PC-3 (cell line): ENCODE measurements around the gene PLEKHA5. TPM values are rescaled to one million over a fixed set of nuclear protein-coding genes. Genes with fewer than 3 reads are reported as not detected.

Source experiments
- ATAC-seq: fragments of 200-7000 bp; cut with Tn5 transposase; 2 replicates; pipeline ENCODE4 v1.9.1; 2020; ENCODE audit warnings: mild to moderate bottlenecking, moderate library complexity
- BruUV-seq: library from RNA; stranded (reverse); fragments of 400-500 nt; replicated peaks from 2 replicates; lab custom pipeline; 2021; lab: Mats Ljungman, UMichigan
- CTCF ChIA-PET: fragments of 300-600 bp; sonication (Branson Sonifier 250); formaldehyde crosslinking; loops from one replicate; lab custom pipeline; 2022; ENCODE audit warnings: antibody characterized with exemption; lab: Charles Lee
- POLR2A ChIA-PET: fragments of 300-600 bp; sonication (Branson Sonifier 250); formaldehyde crosslinking; loops from one replicate; lab custom pipeline; 2022; ENCODE audit warnings: antibody characterized with exemption; ENCODE audit not compliant: unreplicated experiment; lab: Charles Lee
- DNase-seq: peaks from one replicate; pipeline ENCODE4 v3.0.0-alpha.2; 2015
- H2AFZ ChIP-seq: fragments of 300-600 bp; sonication (generic); 2 replicates; pipeline ENCODE4 v1.6.0; 2016; ENCODE audit warnings: antibody characterized with exemption, low read length
- H3F3A ChIP-seq: fragments of 300-600 bp; sonication (generic); one replicate; pipeline ENCODE4 v1.6.0; 2017; ENCODE audit warnings: antibody characterized with exemption, low read length, control low read depth, mild to moderate bottlenecking; ENCODE audit not compliant: unreplicated experiment
- H3K27ac ChIP-seq: fragments of 300-600 bp; sonication (generic); 2 replicates; pipeline ENCODE4 v1.5.1; 2016; ENCODE audit warnings: mild to moderate bottlenecking, low read length
- H3K27me3 ChIP-seq: fragments of 300-600 bp; sonication (generic); 2 replicates; pipeline ENCODE4 v1.6.1; 2016; ENCODE audit warnings: low read length, mixed read lengths
- H3K36me3 ChIP-seq: fragments of 300-600 bp; sonication (generic); 2 replicates; pipeline ENCODE4 v1.6.1; 2016; ENCODE audit warnings: low read depth, mixed run types, low read length, mixed read lengths
- H3K4me1 ChIP-seq: fragments of 300-600 bp; sonication (generic); 2 replicates; pipeline ENCODE4 v1.5.1; 2016; ENCODE audit warnings: low read length; ENCODE audit not compliant: insufficient read depth
- H3K4me2 ChIP-seq: fragments of 300-600 bp; sonication (generic); 2 replicates; pipeline ENCODE4 v1.6.0; 2016; ENCODE audit warnings: low read length
- H3K4me3 ChIP-seq: fragments of 300-600 bp; sonication (generic); 2 replicates; pipeline ENCODE4 v1.5.1; 2016; ENCODE audit warnings: mild to moderate bottlenecking, low read length, mixed read lengths
- H3K79me2 ChIP-seq: fragments of 300-600 bp; sonication (generic); 2 replicates; pipeline ENCODE4 v1.6.1; 2017; ENCODE audit warnings: low read length, mixed read lengths
- H3K9ac ChIP-seq: fragments of 300-600 bp; sonication (generic); 2 replicates; pipeline ENCODE4 v1.6.0; 2016; ENCODE audit warnings: mild to moderate bottlenecking, low read length
- H3K9me2 ChIP-seq: fragments of 300-600 bp; sonication (generic); replicated peaks from 2 replicates; pipeline ENCODE4 v1.6.1; 2016; ENCODE audit warnings: mixed run types, low read length, mixed read lengths
- H3K9me3 ChIP-seq: fragments of 300-600 bp; sonication (generic); 2 replicates; pipeline ENCODE4 v1.6.1; 2016; ENCODE audit warnings: low read length, mixed read lengths
- H4K20me1 ChIP-seq: fragments of 300-600 bp; sonication (generic); 2 replicates; pipeline ENCODE4 v1.6.1; 2016; ENCODE audit warnings: low read length, mixed read lengths
- CTCF ChIP-seq: fragments of 300-600 bp; sonication (generic); conservative IDR thresholded peaks from 2 replicates; pipeline ENCODE4 v1.5.1; 2017; ENCODE audit warnings: antibody characterized with exemption, low read depth, mild to moderate bottlenecking, low read length
- EZH2 ChIP-seq: fragments of 300-600 bp; sonication (generic); IDR thresholded peaks from one replicate; pipeline ENCODE4 v1.6.1; 2017; ENCODE audit warnings: antibody characterized with exemption, mild to moderate bottlenecking, low read length; ENCODE audit not compliant: unreplicated experiment
- EZH2phosphoT487 ChIP-seq: fragments of 300-600 bp; sonication (generic); IDR thresholded peaks from 2 replicates; pipeline ENCODE4 v1.6.1; 2018; ENCODE audit warnings: mild to moderate bottlenecking, antibody characterized with exemption, low read length, borderline replicate concordance
- intact Hi-C: fragments of 100-400 bp; cut with micrococcal nuclease; formaldehyde crosslinking; loops from 2 replicates; pipeline ENCODE4 v1.9.0; 2023
- total RNA-seq: library from RNA; depleted of rRNA; stranded (reverse); fragments of >200 nt; gene quantifications from 2 replicates; pipeline ENCODE4 v1.2.3, GENCODE V29; 2014

Gene PLEKHA5
- total RNA-seq, 1 experiment from 2014 or later: 16.7 TPM

- intact Hi-C loops: no loop called here
- TF ChIP-seq CTCF (no peak), EZH2 (no peak), EZH2phosphoT487 (no peak)
Observed at GRCh38 chr12:19201661-19202060, 72.1 kb downstream of the PLEKHA5 start.

GRCh38 chr12:19203013-19203412 is 73.5 kb downstream of the PLEKHA5 start:
- BruUV-seq: no TSS peak
- H3K4me3 ChIP-seq: no peak overlapping the region
- no peaks in the 10 kb centered on the region for H3K36me3 ChIP-seq
- CTCF ChIA-PET: no interaction called here
- no peaks in the 10 kb centered on the region for H3K9me2 ChIP-seq
- H3K79me2 ChIP-seq: no peaks in the 10 kb centered on the region
- intact Hi-C loops: no loop called here
- no peak for TF ChIP-seq EZH2phosphoT487
- TF ChIP-seq CTCF: no peak
- TF ChIP-seq EZH2: no peak
- no peak overlapping the region for H2AFZ ChIP-seq
- ATAC-seq: no peak
- POLR2A ChIA-PET: no interaction called here
- H3K9ac ChIP-seq: no peak overlapping the region
- no peak overlapping the region for H3K27ac ChIP-seq
- no peaks in the 10 kb centered on the region for H4K20me1 ChIP-seq
- no peaks in the 10 kb centered on the region for H3F3A ChIP-seq
- H3K4me1 ChIP-seq: peaks cover 22% of the 10 kb centered on the region
- no peaks in the 10 kb centered on the region for H3K9me3 ChIP-seq
- no peak overlapping the region for H3K4me2 ChIP-seq
- no peaks in the 10 kb centered on the region for H3K27me3 ChIP-seq
- DNase-seq: no peak

More at GRCh38 chr12:19201661-19202060, 72.1 kb downstream of the PLEKHA5 start:
- ATAC-seq: no peak
- ChIA-PET POLR2A (no interaction called here), CTCF (no interaction called here)
- Histone ChIP-seq H3K9ac (no peak overlapping the region), H2AFZ (no peak overlapping the region), H3K4me2 (no peak overlapping the region), H3K27ac (no peak overlapping the region), H3K4me1 (peaks cover 19% of the 10 kb centered on the region), H3K27me3 (no peaks in the 10 kb centered on the region), H3F3A (no peaks in the 10 kb centered on the region), H4K20me1 (no peaks in the 10 kb centered on the region), H3K4me3 (no peak overlapping the region), H3K36me3 (no peaks in the 10 kb centered on the region), H3K9me3 (no peaks in the 10 kb centered on the region), H3K79me2 (no peaks in the 10 kb centered on the region), H3K9me2 (no peaks in the 10 kb centered on the region)
- no TSS peak for BruUV-seq
- DNase-seq: no peak

- intact Hi-C loops: no loop called here
- Histone ChIP-seq H3K4me2 (no peak overlapping the region), H3K79me2 (no peaks in the 10 kb centered on the region), H2AFZ (no peak overlapping the region), H3K9ac (no peak overlapping the region), H3K4me1 (peaks cover 21% of the 10 kb centered on the region), H3K27ac (no peak overlapping the region), H3K27me3 (no peaks in the 10 kb centered on the region), H4K20me1 (no peaks in the 10 kb centered on the region), H3K9me2 (no peaks in the 10 kb centered on the region), H3K9me3 (no peaks in the 10 kb centered on the region), H3K36me3 (no peaks in the 10 kb centered on the region), H3F3A (no peaks in the 10 kb centered on the region), H3K4me3 (no peak overlapping the region)
- no TSS peak for BruUV-seq
- POLR2A ChIA-PET: no interaction called here
- ATAC-seq (no peak), DNase-seq (no peak)
- CTCF ChIA-PET: no interaction called here
- TF ChIP-seq EZH2phosphoT487: no peak
- TF ChIP-seq CTCF: no peak
- no peak for TF ChIP-seq EZH2
Observed at GRCh38 chr12:19203539-19204506, 74.3 kb downstream of the PLEKHA5 start.
